SH-SY5Y (cell line): ENCODE results near the gene RFX6.

ENCODE experiments used
- GATA2 ChIP-seq: IDR thresholded peaks from 2 replicates; pipeline ENCODE4 v1.6.1; 2011; ENCODE audit warnings: mild to moderate bottlenecking, low read depth, low read length
- GATA3 ChIP-seq: IDR thresholded peaks from 2 replicates; pipeline ENCODE4 v1.6.1; 2011; ENCODE audit warnings: low read depth, mild to moderate bottlenecking, low read length, moderate library complexity

DNA sequence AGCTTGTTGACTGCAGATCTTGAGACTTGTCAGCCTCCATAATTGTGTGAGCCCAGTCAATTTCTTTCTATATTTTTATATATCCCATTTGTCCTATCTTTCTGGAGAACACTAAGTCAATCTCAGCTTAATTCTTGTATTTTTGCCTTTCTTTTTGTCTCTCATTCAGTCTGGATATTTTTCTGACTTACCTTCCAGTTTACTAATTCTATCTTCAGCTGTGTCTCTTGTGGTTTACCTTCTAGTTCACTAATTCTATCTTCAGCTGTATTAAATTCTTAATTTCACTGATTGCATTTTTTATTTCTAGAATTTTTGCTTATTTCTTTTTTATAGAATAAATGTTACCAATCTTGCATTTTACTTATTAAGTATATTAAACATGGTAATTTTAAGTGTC is 17.8 kb upstream of the RFX6 start:
- no peak for TF ChIP-seq GATA2
- no peak for TF ChIP-seq GATA3
